Measurements from ENCODE around the gene IL22RA1.

The IL22RA1 gene

GRCh38 chr1:24159366-24159765, 16.4 kb upstream of the IL22RA1 start:
- no peak overlapping the region for H3K27ac Mint-ChIP-seq (ENCODE audit: low read depth)
- peaks cover 15% of the 10 kb centered on the region for H3K36me3 Mint-ChIP-seq (ENCODE audit: insufficient read depth)
- DNase-seq (ENCODE audit: low spot score in 2 of 2) (no peak), ATAC-seq (replicated peaks; ENCODE audit: extremely low read depth, poor library complexity, severe bottlenecking) (no peak)
- no peaks in the 10 kb centered on the region for H3K9me3 Mint-ChIP-seq
- H3K4me3 Mint-ChIP-seq, result no peak overlapping the region
- H3K4me1 Mint-ChIP-seq, result no peaks in the 10 kb centered on the region
- no peaks in the 10 kb centered on the region for H3K27me3 Mint-ChIP-seq

- no peak for ATAC-seq (replicated peaks; ENCODE audit: extremely low read depth, poor library complexity, severe bottlenecking)
- Mint-ChIP-seq H3K36me3 (ENCODE audit: insufficient read depth) (peaks cover 14% of the 10 kb centered on the region), H3K4me3 (no peak overlapping the region), H3K4me1 (no peaks in the 10 kb centered on the region), H3K27ac (ENCODE audit: low read depth) (no peak overlapping the region), H3K27me3 (no peaks in the 10 kb centered on the region), H3K9me3 (no peaks in the 10 kb centered on the region)
- no peak for DNase-seq (ENCODE audit: low spot score in 2 of 2)
These were observed 15.1 kb upstream of the IL22RA1 start for GRCh38 chr1:24157918-24158481.

- peaks cover 14% of the 10 kb centered on the region for H3K36me3 Mint-ChIP-seq (ENCODE audit: insufficient read depth)
- H3K4me1 Mint-ChIP-seq, result no peaks in the 10 kb centered on the region
- no peak overlapping the region for H3K27ac Mint-ChIP-seq (ENCODE audit: low read depth)
- DNase-seq (ENCODE audit: low spot score in 2 of 2) (no peak), ATAC-seq (replicated peaks; ENCODE audit: extremely low read depth, poor library complexity, severe bottlenecking) (no peak)
- H3K27me3 Mint-ChIP-seq, result no peaks in the 10 kb centered on the region
- H3K4me3 Mint-ChIP-seq, result no peak overlapping the region
- H3K9me3 Mint-ChIP-seq, result no peaks in the 10 kb centered on the region
These were observed 13.8 kb upstream of the IL22RA1 start for GRCh38 chr1:24156542-24157260.

- Mint-ChIP-seq H3K27ac (ENCODE audit: low read depth) (no peak overlapping the region), H3K4me1 (peaks cover 4% of the 10 kb centered on the region), H3K4me3 (no peak overlapping the region), H3K36me3 (ENCODE audit: insufficient read depth) (peaks cover 10% of the 10 kb centered on the region), H3K9me3 (no peaks in the 10 kb centered on the region), H3K27me3 (peaks cover 8% of the 10 kb centered on the region)
- ATAC-seq (replicated peaks; ENCODE audit: extremely low read depth, poor library complexity, severe bottlenecking), result no peak
- DNase-seq (ENCODE audit: low spot score in 2 of 2), result no peak
These were observed 12.3 kb upstream of the IL22RA1 start for GRCh38 chr1:24155011-24155782.

GRCh38 chr1:24154215-24154614, 11.3 kb upstream of the IL22RA1 start:
- no peaks in the 10 kb centered on the region for H3K9me3 Mint-ChIP-seq
- peaks cover 7% of the 10 kb centered on the region for H3K4me1 Mint-ChIP-seq
- DNase-seq (ENCODE audit: low spot score in 2 of 2), result no peak
- ATAC-seq (replicated peaks; ENCODE audit: extremely low read depth, poor library complexity, severe bottlenecking), result no peak
- H3K27ac Mint-ChIP-seq (ENCODE audit: low read depth), result no peak overlapping the region
- H3K27me3 Mint-ChIP-seq, result peaks cover 15% of the 10 kb centered on the region
- H3K36me3 Mint-ChIP-seq (ENCODE audit: insufficient read depth), result peaks cover 8% of the 10 kb centered on the region
- H3K4me3 Mint-ChIP-seq, result no peak overlapping the region

- Mint-ChIP-seq H3K27me3 (peaks cover 28% of the 10 kb centered on the region), H3K4me1 (peaks cover 7% of the 10 kb centered on the region), H3K36me3 (ENCODE audit: insufficient read depth) (peaks cover 4% of the 10 kb centered on the region), H3K9me3 (no peaks in the 10 kb centered on the region), H3K4me3 (no peak overlapping the region), H3K27ac (ENCODE audit: low read depth) (no peak overlapping the region)
- DNase-seq (ENCODE audit: low spot score in 2 of 2) (no peak), ATAC-seq (replicated peaks; ENCODE audit: extremely low read depth, poor library complexity, severe bottlenecking) (no peak)
These were observed 9.9 kb upstream of the IL22RA1 start for GRCh38 chr1:24152631-24153494.

- H3K4me3 Mint-ChIP-seq, result no peak overlapping the region
- no peaks in the 10 kb centered on the region for H3K36me3 Mint-ChIP-seq (ENCODE audit: insufficient read depth)
- no peaks in the 10 kb centered on the region for H3K9me3 Mint-ChIP-seq
- H3K4me1 Mint-ChIP-seq, result peaks cover 7% of the 10 kb centered on the region
- no peak for DNase-seq (ENCODE audit: low spot score in 2 of 2)
- H3K27ac Mint-ChIP-seq (ENCODE audit: low read depth), result no peak overlapping the region
- peaks cover 43% of the 10 kb centered on the region for H3K27me3 Mint-ChIP-seq
- no peak for ATAC-seq (replicated peaks; ENCODE audit: extremely low read depth, poor library complexity, severe bottlenecking)
These were observed 8.2 kb upstream of the IL22RA1 start for GRCh38 chr1:24151175-24151533.

- H3K9me3 Mint-ChIP-seq, result no peaks in the 10 kb centered on the region
- peak; percentile 75 to 88 for DNase-seq (ENCODE audit: low spot score in 2 of 2)
- H3K27ac Mint-ChIP-seq (ENCODE audit: low read depth), result no peak overlapping the region
- no peaks in the 10 kb centered on the region for H3K36me3 Mint-ChIP-seq (ENCODE audit: insufficient read depth)
- H3K27me3 Mint-ChIP-seq, result peaks cover 47% of the 10 kb centered on the region
- H3K4me3 Mint-ChIP-seq, result peak overlapping the region; percentile 15
- peaks cover 7% of the 10 kb centered on the region for H3K4me1 Mint-ChIP-seq
- ATAC-seq (replicated peaks; ENCODE audit: extremely low read depth, poor library complexity, severe bottlenecking), result peak; percentile 79
These were observed 7.6 kb upstream of the IL22RA1 start for GRCh38 chr1:24150234-24151174.

- H3K27me3 Mint-ChIP-seq, result peaks cover 50% of the 10 kb centered on the region
- ATAC-seq (replicated peaks; ENCODE audit: extremely low read depth, poor library complexity, severe bottlenecking) (no peak), DNase-seq (ENCODE audit: low spot score in 2 of 2) (no peak)
- H3K9me3 Mint-ChIP-seq, result no peaks in the 10 kb centered on the region
- H3K4me3 Mint-ChIP-seq, result no peak overlapping the region
- H3K27ac Mint-ChIP-seq (ENCODE audit: low read depth), result no peak overlapping the region
- peaks cover 7% of the 10 kb centered on the region for H3K4me1 Mint-ChIP-seq
- H3K36me3 Mint-ChIP-seq (ENCODE audit: insufficient read depth), result no peaks in the 10 kb centered on the region
These were observed 6.9 kb upstream of the IL22RA1 start for GRCh38 chr1:24149866-24150233.

GRCh38 chr1:24147816-24148215, 4.9 kb upstream of the IL22RA1 start:
- no peaks in the 10 kb centered on the region for H3K36me3 Mint-ChIP-seq (ENCODE audit: insufficient read depth)
- no peaks in the 10 kb centered on the region for H3K9me3 Mint-ChIP-seq
- H3K27me3 Mint-ChIP-seq, result peaks cover 64% of the 10 kb centered on the region
- H3K27ac Mint-ChIP-seq (ENCODE audit: low read depth), result no peak overlapping the region
- H3K4me1 Mint-ChIP-seq, result peaks cover 7% of the 10 kb centered on the region
- no peak for ATAC-seq (replicated peaks; ENCODE audit: extremely low read depth, poor library complexity, severe bottlenecking)
- DNase-seq (ENCODE audit: low spot score in 2 of 2), result no peak
- H3K4me3 Mint-ChIP-seq, result no peak overlapping the region

- Mint-ChIP-seq H3K4me1 (peaks cover 7% of the 10 kb centered on the region), H3K9me3 (no peaks in the 10 kb centered on the region), H3K27me3 (peaks cover 71% of the 10 kb centered on the region), H3K36me3 (ENCODE audit: insufficient read depth) (no peaks in the 10 kb centered on the region), H3K4me3 (no peak overlapping the region), H3K27ac (ENCODE audit: low read depth) (peak overlapping the region; percentile 63)
- DNase-seq (ENCODE audit: low spot score in 2 of 2) (no peak), ATAC-seq (replicated peaks; ENCODE audit: extremely low read depth, poor library complexity, severe bottlenecking) (no peak)
These were observed 4.3 kb upstream of the IL22RA1 start for GRCh38 chr1:24147194-24147593.

All from central memory CD8-positive, alpha-beta T cell (primary cell).